Smooth muscle cell (in vitro differentiated cells): ENCODE results near the gene SPATA13. TPM values are rescaled to one million over a fixed set of nuclear protein-coding genes. Genes with fewer than 3 reads are reported as not detected.

Source experiments
- DNase-seq: peaks from one replicate; lab custom pipeline; 2025; ENCODE audit not compliant: unreplicated experiment; lab: John Stamatoyannopoulos, UW
- H2AFZ ChIP-seq: fragments of 200-600 bp; sonication (generic); 2 replicates; pipeline ENCODE4 v1.6.0; 2016; ENCODE audit warnings: antibody characterized with exemption, low read depth, mild to moderate bottlenecking
- H3F3A ChIP-seq: fragments of 200-600 bp; sonication (generic); 2 replicates; pipeline ENCODE4 v1.6.0; 2017; ENCODE audit warnings: antibody characterized with exemption, low read depth
- H3K27ac ChIP-seq: fragments of 200-600 bp; sonication (generic); 2 replicates; pipeline ENCODE4 v1.5.1; 2016; ENCODE audit warnings: low read depth, mild to moderate bottlenecking
- H3K27me3 ChIP-seq: fragments of 200-600 bp; sonication (generic); 2 replicates; pipeline ENCODE4 v1.6.1; 2016; ENCODE audit warnings: low read depth, mild to moderate bottlenecking
- H3K36me3 ChIP-seq: fragments of 200-600 bp; sonication (generic); 2 replicates; pipeline ENCODE4 v1.5.1; 2016; ENCODE audit warnings: low read depth
- H3K4me1 ChIP-seq: fragments of 200-600 bp; sonication (generic); 2 replicates; pipeline ENCODE4 v1.5.1; 2016; ENCODE audit warnings: low read depth
- H3K4me2 ChIP-seq: fragments of 200-600 bp; sonication (generic); 2 replicates; pipeline ENCODE4 v1.6.0; 2016; ENCODE audit warnings: mild to moderate bottlenecking
- H3K4me3 ChIP-seq: fragments of 200-600 bp; sonication (generic); 2 replicates; pipeline ENCODE4 v1.5.1; 2016; ENCODE audit warnings: mild to moderate bottlenecking
- H3K79me2 ChIP-seq: fragments of 200-600 bp; sonication (generic); 2 replicates; pipeline ENCODE4 v1.6.0; 2016; ENCODE audit warnings: low read depth, mild to moderate bottlenecking
- H3K9ac ChIP-seq: fragments of 200-600 bp; sonication (generic); 2 replicates; pipeline ENCODE4 v1.6.0; 2016; ENCODE audit warnings: low read depth
- H3K9me3 ChIP-seq: fragments of 200-600 bp; sonication (generic); replicated peaks from 2 replicates; pipeline ENCODE4 v1.5.1; 2016; ENCODE audit warnings: low read depth
- H4K20me1 ChIP-seq: fragments of 200-600 bp; sonication (generic); 2 replicates; pipeline ENCODE4 v1.6.0; 2016; ENCODE audit warnings: low read depth
- CTCF ChIP-seq: fragments of 200-600 bp; sonication (generic); IDR thresholded peaks from 2 replicates; pipeline ENCODE4 v1.5.1; 2017; ENCODE audit warnings: borderline replicate concordance, mild to moderate bottlenecking, antibody characterized with exemption; ENCODE audit not compliant: insufficient read depth, poor library complexity, severe bottlenecking
- WGBS: methylation state at CpG from one replicate; pipeline ENCODE4 v1.1.7; 2016; ENCODE audit warnings: low lambda C conversion rate; 5-methylcytosine and 5-hydroxymethylcytosine counted together
- polyA plus RNA-seq: library from polyadenylated mRNA; unstranded; fragments of >200 nt; fragmentation: Nextera tagmentation; extraction: Ambion mirVana; gene quantifications from 2 replicates; pipeline ENCODE4 v1.2.1, GENCODE V29; 2016
- total RNA-seq: library from RNA; depleted of rRNA; stranded (reverse); fragments of >200 nt; gene quantifications from 2 replicates; pipeline ENCODE4 v1.2.3, GENCODE V29; 2014

SPATA13 gene
- total and polyA plus RNA-seq, 2 experiments from 2014 or later: 7.1 to 16.6 TPM

- TF ChIP-seq CTCF: no peak
- H3K27ac ChIP-seq: no peak overlapping the region
- no peaks in the 10 kb centered on the region for H4K20me1 ChIP-seq
- no peaks in the 10 kb centered on the region for H3K9me3 ChIP-seq
- no peaks in the 10 kb centered on the region for H3K4me1 ChIP-seq
- no peak overlapping the region for H3K4me2 ChIP-seq
- H3K9ac ChIP-seq: no peak overlapping the region
- WGBS: 93% methylated on average over 5 of the region's 5 CpGs
- H3K36me3 ChIP-seq: no peaks in the 10 kb centered on the region
- no peak overlapping the region for H3K4me3 ChIP-seq
- no peaks in the 10 kb centered on the region for H3K27me3 ChIP-seq
- no peak overlapping the region for H2AFZ ChIP-seq
- no peaks in the 10 kb centered on the region for H3K79me2 ChIP-seq
- DNase-seq: no peak
- H3F3A ChIP-seq: peaks cover 6% of the 10 kb centered on the region
Observed at GRCh38 chr13:24128962-24129361, 31.6 kb upstream of the SPATA13 start.

- TF ChIP-seq CTCF: no peak
- Histone ChIP-seq H3K4me1 (peaks cover 2% of the 10 kb centered on the region), H4K20me1 (no peaks in the 10 kb centered on the region), H3K27me3 (no peaks in the 10 kb centered on the region), H2AFZ (no peak overlapping the region), H3K9ac (no peak overlapping the region), H3K79me2 (no peaks in the 10 kb centered on the region), H3K4me2 (peak overlapping the region; percentile 69), H3K9me3 (no peaks in the 10 kb centered on the region), H3K4me3 (peak overlapping the region; percentile 6), H3K36me3 (no peaks in the 10 kb centered on the region), H3K27ac (peak overlapping the region; percentile 32), H3F3A (peaks cover 6% of the 10 kb centered on the region)
- WGBS: 23% methylated on average over 12 of the region's 12 CpGs
- DNase-seq: no peak
Observed at GRCh38 chr13:24129914-24130774, 30.4 kb upstream of the SPATA13 start.

- Histone ChIP-seq H3K4me1 (peaks cover 3% of the 10 kb centered on the region), H3K79me2 (no peaks in the 10 kb centered on the region), H2AFZ (no peak overlapping the region), H3F3A (peaks cover 6% of the 10 kb centered on the region), H3K27me3 (no peaks in the 10 kb centered on the region), H3K27ac (no peak overlapping the region), H3K9me3 (no peaks in the 10 kb centered on the region), H3K4me2 (no peak overlapping the region), H3K4me3 (no peak overlapping the region), H3K36me3 (no peaks in the 10 kb centered on the region), H4K20me1 (no peaks in the 10 kb centered on the region), H3K9ac (no peak overlapping the region)
- 48% methylated on average over 1 of the region's 1 CpG for WGBS
- TF ChIP-seq CTCF: no peak
- no peak for DNase-seq
Observed at GRCh38 chr13:24131749-24132148, 28.8 kb upstream of the SPATA13 start.
